Progenitor cell of endocrine pancreas (in vitro differentiated cells): Measurements from ENCODE around the gene B3GALNT1. TPM values are rescaled to one million over a fixed set of nuclear protein-coding genes. Genes with fewer than 3 reads are reported as not detected.
A peak's percentile ranks its signal among the peaks of the same experiment; 100 is the strongest.

Experiments
- DNase-seq: peaks from one replicate; pipeline ENCODE4 v3.0.0; 2021; ENCODE audit warnings: low spot score; ENCODE audit not compliant: unreplicated experiment
- H3K27ac Mint-ChIP-seq: 2 replicates; pipeline ENCODE4 v1.8.0; 2021; ENCODE audit warnings: mild to moderate bottlenecking, moderate library complexity, mixed read lengths
- H3K27me3 Mint-ChIP-seq: 2 replicates; pipeline ENCODE4 v1.8.0; 2021; ENCODE audit warnings: mixed read lengths
- H3K36me3 Mint-ChIP-seq: 2 replicates; pipeline ENCODE4 v1.8.0; 2022; ENCODE audit warnings: mixed read lengths; ENCODE audit not compliant: insufficient read depth
- H3K4me1 Mint-ChIP-seq: 2 replicates; pipeline ENCODE4 v1.8.0; 2021; ENCODE audit warnings: low read depth, mixed read lengths
- H3K4me3 Mint-ChIP-seq: 2 replicates; pipeline ENCODE4 v1.8.0; 2021; ENCODE audit warnings: low read depth, mild to moderate bottlenecking, moderate library complexity, mixed read lengths
- H3K9me3 Mint-ChIP-seq: 2 replicates; pipeline ENCODE4 v1.8.0; 2021; ENCODE audit warnings: low read depth, mixed read lengths
- total RNA-seq: library from RNA; stranded (reverse); gene quantifications from 2 replicates; pipeline ENCODE4 v1.2.1, GENCODE V29; 2021
- TF ChIP-seq, protein P1 (sequence below): fragments of 200-600 bp; sonication (generic); IDR thresholded peaks from one replicate; pipeline ENCODE4 v1.5.0; 2021; ENCODE audit warnings: antibody characterized with exemption, mild to moderate bottlenecking; ENCODE audit not compliant: unreplicated experiment

The B3GALNT1 gene
- total RNA-seq, 1 donor from 2014 or later = 22.6 TPM

DNA sequence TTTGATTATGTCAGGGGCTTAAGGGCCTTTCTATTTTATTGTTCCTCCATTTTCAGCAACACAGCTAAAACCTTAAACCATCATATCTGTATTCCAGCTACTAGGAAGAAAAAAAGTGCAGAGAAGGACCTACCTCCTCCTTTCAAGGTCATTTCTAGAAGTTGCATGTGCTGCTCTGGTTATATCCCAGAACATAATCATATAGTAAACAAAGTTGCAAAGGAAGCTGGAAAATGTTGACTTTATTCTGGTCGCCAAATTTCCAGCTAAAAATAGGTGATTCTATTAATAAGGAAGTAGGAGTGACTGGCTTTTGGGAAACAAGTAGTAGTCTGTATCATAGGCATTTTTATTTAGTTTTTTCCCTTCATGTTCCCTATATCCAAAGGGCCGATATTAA is 21.3 kb upstream of the B3GALNT1 start:
- peaks cover 28% of the 10 kb centered on the region for H3K9me3 Mint-ChIP-seq

DNA sequence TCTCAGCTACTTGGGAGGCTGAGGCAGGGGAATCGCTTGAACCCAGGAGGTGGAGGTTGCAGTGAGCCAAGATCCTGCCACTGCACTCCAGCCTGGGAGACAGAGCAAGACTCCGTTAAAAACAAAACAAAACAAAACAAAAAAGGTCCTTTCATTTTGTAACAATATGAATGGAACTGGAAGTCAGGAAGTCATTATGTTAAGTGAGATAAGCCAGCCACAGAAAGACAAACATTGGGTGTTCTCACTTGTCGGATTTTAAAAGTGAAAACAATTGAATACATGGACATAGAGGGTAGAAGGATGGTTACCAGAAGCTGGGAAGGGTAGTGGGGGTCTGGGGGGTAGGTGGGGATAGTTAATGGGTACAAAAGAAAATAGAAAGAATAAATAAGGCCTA is 12.5 kb upstream of the B3GALNT1 start:
- H3K36me3 Mint-ChIP-seq = peaks cover 4% of the 10 kb centered on the region
- no peak overlapping the region for H3K4me3 Mint-ChIP-seq
- no peaks in the 10 kb centered on the region for H3K4me1 Mint-ChIP-seq
- DNase-seq = no peak
- no peak overlapping the region for H3K27ac Mint-ChIP-seq
- H3K9me3 Mint-ChIP-seq = peaks cover 68% of the 10 kb centered on the region
- H3K27me3 Mint-ChIP-seq = no peaks in the 10 kb centered on the region
- TF ChIP-seq, protein P1, sequence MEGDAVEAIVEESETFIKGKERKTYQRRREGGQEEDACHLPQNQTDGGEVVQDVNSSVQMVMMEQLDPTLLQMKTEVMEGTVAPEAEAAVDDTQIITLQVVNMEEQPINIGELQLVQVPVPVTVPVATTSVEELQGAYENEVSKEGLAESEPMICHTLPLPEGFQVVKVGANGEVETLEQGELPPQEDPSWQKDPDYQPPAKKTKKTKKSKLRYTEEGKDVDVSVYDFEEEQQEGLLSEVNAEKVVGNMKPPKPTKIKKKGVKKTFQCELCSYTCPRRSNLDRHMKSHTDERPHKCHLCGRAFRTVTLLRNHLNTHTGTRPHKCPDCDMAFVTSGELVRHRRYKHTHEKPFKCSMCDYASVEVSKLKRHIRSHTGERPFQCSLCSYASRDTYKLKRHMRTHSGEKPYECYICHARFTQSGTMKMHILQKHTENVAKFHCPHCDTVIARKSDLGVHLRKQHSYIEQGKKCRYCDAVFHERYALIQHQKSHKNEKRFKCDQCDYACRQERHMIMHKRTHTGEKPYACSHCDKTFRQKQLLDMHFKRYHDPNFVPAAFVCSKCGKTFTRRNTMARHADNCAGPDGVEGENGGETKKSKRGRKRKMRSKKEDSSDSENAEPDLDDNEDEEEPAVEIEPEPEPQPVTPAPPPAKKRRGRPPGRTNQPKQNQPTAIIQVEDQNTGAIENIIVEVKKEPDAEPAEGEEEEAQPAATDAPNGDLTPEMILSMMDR = no peak

More for the DNA sequence above, 21.3 kb upstream of the B3GALNT1 start:
- H3K4me1 Mint-ChIP-seq = no peaks in the 10 kb centered on the region
- no peak overlapping the region for H3K27ac Mint-ChIP-seq
- no peaks in the 10 kb centered on the region for H3K27me3 Mint-ChIP-seq
- TF ChIP-seq, protein P1 = no peak
- no peak for DNase-seq
- H3K36me3 Mint-ChIP-seq = peaks cover 2% of the 10 kb centered on the region
- no peak overlapping the region for H3K4me3 Mint-ChIP-seq

DNA sequence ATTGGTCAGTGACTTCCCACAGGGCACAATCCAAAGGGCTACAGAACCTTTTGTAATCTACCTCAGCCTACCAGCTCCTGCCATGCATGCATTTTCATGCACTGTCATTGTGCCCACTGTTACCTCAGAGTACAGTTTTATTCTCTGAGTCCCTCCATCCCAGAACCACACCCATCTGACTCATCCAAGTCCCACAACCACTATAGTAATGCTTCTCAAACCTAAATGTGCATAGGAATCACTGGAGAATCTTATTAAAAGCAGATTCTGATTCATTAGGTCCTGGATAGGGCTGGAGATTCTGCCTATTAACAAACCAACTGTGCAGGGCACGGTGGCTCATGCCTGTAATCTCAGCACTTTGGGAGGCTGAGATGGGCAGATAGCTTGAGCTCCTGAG is 3.7 kb upstream of the B3GALNT1 start:
- peaks cover 7% of the 10 kb centered on the region for H3K4me1 Mint-ChIP-seq
- no peaks in the 10 kb centered on the region for H3K36me3 Mint-ChIP-seq
- H3K27ac Mint-ChIP-seq = no peak overlapping the region
- no peaks in the 10 kb centered on the region for H3K9me3 Mint-ChIP-seq
- no peak overlapping the region for H3K4me3 Mint-ChIP-seq
- TF ChIP-seq, protein P1 = no peak
- peaks cover 7% of the 10 kb centered on the region for H3K27me3 Mint-ChIP-seq
- no peak for DNase-seq

DNA sequence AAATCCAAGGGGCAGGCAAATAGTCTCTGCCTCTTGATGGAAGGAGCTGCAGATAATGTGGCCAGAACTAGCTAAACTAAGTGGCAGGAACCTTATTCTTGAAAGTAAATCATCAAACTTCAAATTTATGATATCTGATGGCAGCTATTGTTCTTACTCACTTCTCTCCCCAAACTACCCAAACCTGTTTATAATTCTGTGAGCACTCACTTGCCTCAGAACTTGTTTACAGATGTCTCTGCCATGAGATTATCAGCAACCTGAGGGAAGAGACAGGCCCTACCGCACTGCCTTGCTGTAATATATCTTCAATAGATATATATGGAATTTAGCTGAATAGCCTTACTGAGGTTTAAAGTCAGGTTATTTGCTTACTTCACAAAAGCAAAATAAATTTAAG is 2.2 kb upstream of the B3GALNT1 start:
- Mint-ChIP-seq H3K4me1 (peaks cover 7% of the 10 kb centered on the region), H3K27ac (no peak overlapping the region), H3K4me3 (no peak overlapping the region), H3K27me3 (peaks cover 7% of the 10 kb centered on the region), H3K36me3 (peaks cover 3% of the 10 kb centered on the region), H3K9me3 (no peaks in the 10 kb centered on the region)
- TF ChIP-seq, protein P1 = no peak
- DNase-seq = no peak

DNA sequence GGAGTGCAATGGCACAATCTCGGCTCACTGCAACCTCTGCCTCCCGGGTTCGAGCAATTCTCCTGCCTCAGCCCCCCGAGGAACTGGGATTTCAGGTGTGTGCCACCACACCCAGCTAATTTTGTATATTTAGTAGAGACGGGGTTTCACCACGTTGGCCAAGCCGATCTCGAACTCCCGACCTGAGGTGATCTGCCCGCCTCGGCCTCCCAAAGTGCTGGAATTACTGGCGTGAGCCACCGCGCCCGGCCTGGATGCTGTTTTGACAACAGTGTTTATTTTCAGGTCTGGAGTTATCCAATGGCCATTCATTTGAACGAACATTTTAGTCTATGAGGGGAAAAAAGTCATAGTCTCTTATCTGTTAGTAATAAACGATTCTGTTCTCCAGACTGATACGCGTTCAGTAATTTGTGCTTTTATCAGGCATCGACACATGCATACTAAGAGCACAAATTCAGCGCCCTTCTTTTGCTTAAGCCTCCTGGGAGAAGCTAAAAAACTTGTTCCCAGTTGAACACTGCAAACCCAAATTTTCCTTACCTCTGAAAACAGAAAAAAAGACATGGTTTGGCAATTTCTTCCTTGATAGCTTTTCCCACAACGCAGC is 1.3 kb downstream of the B3GALNT1 start:
- Mint-ChIP-seq H3K4me1 (peaks cover 7% of the 10 kb centered on the region), H3K36me3 (peaks cover 11% of the 10 kb centered on the region), H3K9me3 (no peaks in the 10 kb centered on the region), H3K4me3 (peak overlapping the region; percentile 82), H3K27me3 (peaks cover 7% of the 10 kb centered on the region), H3K27ac (peak overlapping the region; percentile 85)
- no peak for DNase-seq
- TF ChIP-seq, protein P1 = no peak
